Pancreas (tissue), 10 donors: ENCODE measurements around the gene KRTAP12-1. TPM values are rescaled to one million over a fixed set of nuclear protein-coding genes. Genes with fewer than 3 reads are reported as not detected.

Source experiments
- ATAC-seq, 4 donors: fragments of 200-7000 bp; cut with Tn5 transposase; one replicate each; pipeline versions ENCODE4 v1.8.0 to v1.9.1; 2020; ENCODE audit warnings: mild to moderate bottlenecking in 4 of 4, moderate library complexity in 4 of 4
- DNase-seq, 6 donors: peaks; one replicate each; pipeline ENCODE4 v3.0.0-alpha.2; 2020
- FAIRE-seq: peaks from 2 replicates; lab custom pipeline; 2012; peaks lifted over from hg19 to GRCh38; lab: Jason Lieb, UNC
- H3K27ac ChIP-seq, 4 donors: fragments of 200-600 bp; sonication (generic); 1 replicate in 3 of 4; 2 replicates in 1 of 4; pipeline versions ENCODE4 v1.5.0 to v1.8.0; 2020
- H3K27me3 ChIP-seq, 4 donors: fragments of 200-600 bp; one replicate each; pipeline ENCODE4 v1.8.0; 2021
- H3K36me3 ChIP-seq, 3 donors: fragments of 200-600 bp; sonication (generic) in 1 of 3; one replicate each; pipeline versions ENCODE4 v1.5.0 to v1.8.0; 2020 to 2021
- H3K4me1 ChIP-seq, 3 donors: fragments of 200-600 bp; one replicate each; pipeline ENCODE4 v1.8.0; 2021
- H3K4me3 ChIP-seq, 4 donors: fragments of 200-600 bp; sonication (generic) in 2 of 4; one replicate each; pipeline versions ENCODE4 v1.5.0 to v1.8.0; 2020 to 2021
- H3K9me3 ChIP-seq, 4 donors: fragments of 200-600 bp; one replicate each; pipeline ENCODE4 v1.8.0; 2021
- CTCF ChIP-seq, 4 donors: fragments of 200-600 bp; sonication (generic) in 3 of 4; IDR thresholded peaks; one replicate each; pipeline versions ENCODE4 v1.5.0 to v1.8.0; 2021; ENCODE audit warnings: antibody characterized with exemption in 4 of 4
- whole genome bisulfite sequencing, 2 donors: extraction: QIAGEN DNeasy Blood & Tissue Kit; methylation state at CpG; one replicate each; pipeline ENCODE4 v1.1.7; 2013; 5-methylcytosine and 5-hydroxymethylcytosine counted together
- intact Hi-C, 3 donors: fragments of 100-400 bp; cut with DNase I; formaldehyde crosslinking; loops; one replicate each; pipeline versions ENCODE4 v1.11.1 to v1.14.2; 2022
- polyA plus RNA-seq, 2 donors: library from polyadenylated mRNA; stranded (reverse); fragments of 200-250 nt; gene quantifications; one replicate each; pipeline ENCODE4 v1.2.3, GENCODE V29; 2013
- total RNA-seq, 6 donors: library from RNA; stranded (reverse); fragmentation: NEBNext Ultra II Directional in 4 of 6; extraction: Animal tissue kit (Norgen Biotek cat#: 25700) in 4 of 6; gene quantifications; one replicate each; pipeline versions ENCODE4 v1.2.1 to v1.2.4, GENCODE V29; 2021 to 2023
- donor health status: healthy with polysubstance abuse.
- donor health status: DM: no; HTN: no; CAD: no; lungs with moderate emphysema.
- donor health status: DM: no; HTN: no; CAD: no.
- donor health status: control.
- donor health status: control.
- donor health status: Bipolar disorder and iron deficiency.
- donor health status: DM: yes; HTN: yes; CAD: no.
- donor health status: DM: no; HTN: no; CAD: no.
- donor health status: DM: no; HTN: no; CAD: no.
- donor health status: DM: yes; HTN: yes; CAD: no.

The KRTAP12-1 gene
- total and polyA plus RNA-seq, 8 donors = not detected

- Histone ChIP-seq H3K4me1 (no peaks in the 10 kb centered on the region), H3K9me3 (no peaks in the 10 kb centered on the region), H3K36me3 (no peaks in the 10 kb centered on the region), H3K4me3 (no peak within 1 kb of the TSS), H3K27me3 (peaks cover 0 to 13% (median 0%) of the 10 kb centered on the region in 4 donors), H3K27ac (no peak within 1 kb of the TSS)
- intact Hi-C loops = no loop called here
- TF ChIP-seq CTCF (IDR thresholded peaks at IDR 0.05) = no peak
- DNase-seq (no peak), ATAC-seq (no peak), FAIRE-seq (no peak)
- 51 to 63% methylated on average over 9 of the region's 9 CpGs for WGBS, 2 donors
Measured at GRCh38 chr21:44654576-44655175, 27.3 kb downstream of the KRTAP12-1 start, which contains the start of gene KRTAP12-4. Gene KRTAP12-4 (minus strand): TSS chr21:44654659. CDS start chr21:44654614, 45 bp downstream.

GRCh38 chr21:44653656-44654575 lies 28.0 kb downstream of the KRTAP12-1 start:
- Histone ChIP-seq H3K27me3 (peaks cover 0 to 10% (median 0%) of the 10 kb centered on the region in 4 donors), H3K4me1 (no peaks in the 10 kb centered on the region), H3K36me3 (no peaks in the 10 kb centered on the region), H3K9me3 (no peaks in the 10 kb centered on the region), H3K4me3 (no peak overlapping the region), H3K27ac (no peak overlapping the region)
- ATAC-seq (no peak), FAIRE-seq (no peak), DNase-seq (no peak)
- 61 to 66% methylated on average over 17 of the region's 17 CpGs for WGBS, 2 donors
- no peak for TF ChIP-seq CTCF (IDR thresholded peaks at IDR 0.05)
- intact Hi-C loops = no loop called here

- peaks cover 0 to 8% (median 0%) of the 10 kb centered on the region in 4 donors for H3K27me3 ChIP-seq
- DNase-seq = no peak
- no peaks in the 10 kb centered on the region for H3K9me3 ChIP-seq
- no peak for ATAC-seq
- H3K36me3 ChIP-seq = no peaks in the 10 kb centered on the region
- no peak for TF ChIP-seq CTCF (IDR thresholded peaks at IDR 0.05)
- intact Hi-C loops = no loop called here
- no peaks in the 10 kb centered on the region for H3K4me1 ChIP-seq
- H3K4me3 ChIP-seq = no peak overlapping the region
- FAIRE-seq = no peak
- H3K27ac ChIP-seq = no peak overlapping the region
- WGBS, 2 donors = 54 to 67% methylated on average over 14 of the region's 14 CpGs
Measured at GRCh38 chr21:44653123-44653522, 28.8 kb downstream of the KRTAP12-1 start.

GRCh38 chr21:44650973-44651675 lies 30.8 kb downstream of the KRTAP12-1 start:
- DNase-seq (no peak), ATAC-seq (no peak), FAIRE-seq (no peak)
- Histone ChIP-seq H3K4me1 (no peaks in the 10 kb centered on the region), H3K27ac (no peak overlapping the region), H3K27me3 (no peaks in the 10 kb centered on the region), H3K4me3 (no peak overlapping the region), H3K9me3 (no peaks in the 10 kb centered on the region), H3K36me3 (no peaks in the 10 kb centered on the region)
- intact Hi-C loops = no loop called here
- no peak for TF ChIP-seq CTCF (IDR thresholded peaks at IDR 0.05)
- WGBS, 2 donors = 75% methylated on average over 12 of the region's 12 CpGs
